ENCODE data around the gene FILIP1L.

Gene FILIP1L

GRCh38 chr3:99970198-99970597 lies 144.1 kb downstream of the FILIP1L start:
- no peak for DNase-seq
- TF ChIP-seq CTCF (IDR thresholded peaks at IDR 0.05; ENCODE audit: low read depth, low read length) = no peak
- H3K27me3 ChIP-seq = no peaks in the 10 kb centered on the region
- H3K9me3 ChIP-seq = no peaks in the 10 kb centered on the region
- H3K36me3 ChIP-seq = no peaks in the 10 kb centered on the region
- H3K4me3 ChIP-seq (ENCODE audit: low read depth, low read length) = no peak overlapping the region
- no peaks in the 10 kb centered on the region for H3K4me1 ChIP-seq

- H3K27me3 ChIP-seq = no peaks in the 10 kb centered on the region
- no peaks in the 10 kb centered on the region for H3K9me3 ChIP-seq
- no peak overlapping the region for H3K4me3 ChIP-seq (ENCODE audit: low read depth, low read length)
- no peak for TF ChIP-seq CTCF (IDR thresholded peaks at IDR 0.05; ENCODE audit: low read depth, low read length)
- H3K36me3 ChIP-seq = no peaks in the 10 kb centered on the region
- H3K4me1 ChIP-seq = no peaks in the 10 kb centered on the region
- DNase-seq = no peak
Measured at GRCh38 chr3:99969136-99969535, 145.2 kb downstream of the FILIP1L start.

DNA sequence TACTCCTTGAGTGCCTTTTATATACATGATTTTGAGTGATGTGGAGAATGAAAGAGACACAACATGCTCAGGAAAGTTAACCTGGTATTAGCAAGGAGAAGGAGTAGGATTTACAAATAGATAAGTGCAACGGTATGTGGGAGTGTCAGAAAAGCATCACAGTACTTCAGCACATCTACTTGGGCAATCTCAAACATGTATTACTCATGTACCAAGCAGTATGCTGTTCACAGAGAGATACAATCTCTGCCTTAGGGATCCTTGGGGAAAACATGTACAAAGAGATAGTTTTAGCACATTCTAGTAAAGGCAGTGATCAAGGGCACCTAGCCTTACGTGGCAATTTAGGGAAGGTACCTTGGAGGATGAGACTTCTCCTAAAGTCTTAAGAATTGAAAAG lies 146.5 kb downstream of the FILIP1L start:
- Histone ChIP-seq H3K4me3 (ENCODE audit: low read depth, low read length) (no peak overlapping the region), H3K27me3 (no peaks in the 10 kb centered on the region), H3K36me3 (no peaks in the 10 kb centered on the region), H3K9me3 (no peaks in the 10 kb centered on the region), H3K4me1 (no peaks in the 10 kb centered on the region)
- TF ChIP-seq CTCF (IDR thresholded peaks at IDR 0.05; ENCODE audit: low read depth, low read length) = no peak
- DNase-seq = no peak

- H3K4me1 ChIP-seq = no peaks in the 10 kb centered on the region
- no peak for TF ChIP-seq CTCF (IDR thresholded peaks at IDR 0.05; ENCODE audit: low read depth, low read length)
- no peaks in the 10 kb centered on the region for H3K27me3 ChIP-seq
- no peaks in the 10 kb centered on the region for H3K9me3 ChIP-seq
- DNase-seq = no peak
- no peak overlapping the region for H3K4me3 ChIP-seq (ENCODE audit: low read depth, low read length)
- no peaks in the 10 kb centered on the region for H3K36me3 ChIP-seq
Measured at GRCh38 chr3:99966662-99967416, 147.5 kb downstream of the FILIP1L start.

DNA sequence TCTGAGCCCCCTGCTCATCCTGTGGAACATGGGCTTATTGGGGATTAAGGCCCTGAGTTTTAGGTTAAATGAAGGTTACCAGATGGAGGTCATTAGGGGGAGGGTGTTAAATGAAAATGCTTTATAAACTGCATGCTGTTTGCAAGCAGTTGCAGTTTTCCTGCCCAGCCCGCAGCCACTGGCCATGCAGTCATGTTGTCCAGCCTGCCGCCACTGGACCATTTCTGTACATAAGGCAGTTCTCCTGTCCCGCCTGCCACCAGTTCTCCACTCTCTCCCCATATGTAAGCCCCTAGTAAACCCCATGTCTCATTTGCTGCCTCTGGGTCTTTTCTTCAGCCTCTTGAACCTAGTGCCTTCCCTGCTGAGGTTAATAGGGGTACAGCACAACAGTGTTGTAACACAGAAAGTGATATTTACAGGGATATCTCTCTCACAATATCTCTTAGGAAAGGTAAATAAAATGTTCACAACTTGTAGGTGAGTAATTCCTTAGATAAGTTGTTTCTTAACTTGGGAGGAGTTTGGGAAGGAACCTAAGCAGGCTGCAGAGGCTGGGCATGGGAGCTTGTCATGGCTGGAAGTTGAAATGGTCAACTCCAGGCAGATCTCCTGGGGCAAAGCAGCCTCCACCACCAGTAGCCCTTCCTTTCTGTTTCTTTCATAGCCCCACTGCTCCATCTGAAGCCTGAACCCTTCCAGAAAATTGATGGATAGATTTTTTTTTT lies 148.5 kb downstream of the FILIP1L start:
- Histone ChIP-seq H3K27me3 (no peaks in the 10 kb centered on the region), H3K9me3 (no peaks in the 10 kb centered on the region), H3K4me3 (ENCODE audit: low read depth, low read length) (no peak overlapping the region), H3K36me3 (no peaks in the 10 kb centered on the region), H3K4me1 (no peaks in the 10 kb centered on the region)
- TF ChIP-seq CTCF (IDR thresholded peaks at IDR 0.05; ENCODE audit: low read depth, low read length) = no peak
- DNase-seq = no peak

DNA sequence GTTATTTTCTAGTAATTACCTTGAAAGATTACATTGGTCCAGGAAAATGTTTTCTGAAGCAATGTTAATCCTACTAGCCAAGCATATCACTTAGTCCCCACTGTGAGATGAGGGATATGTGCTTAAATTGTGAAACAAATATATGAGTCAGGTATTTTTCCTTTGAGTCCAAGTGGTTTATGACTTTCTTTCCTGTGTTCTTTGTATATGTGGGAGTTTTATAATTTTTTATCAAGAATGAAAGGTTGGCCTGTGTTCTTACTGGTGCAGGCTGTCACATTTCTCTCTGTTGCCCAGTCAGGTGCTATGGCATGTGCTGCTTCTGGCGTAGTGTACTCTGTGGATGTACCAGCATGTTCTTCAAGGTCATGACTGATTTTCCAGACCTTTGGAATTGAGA lies 149.2 kb downstream of the FILIP1L start:
- Histone ChIP-seq H3K4me1 (no peaks in the 10 kb centered on the region), H3K4me3 (ENCODE audit: low read depth, low read length) (no peak overlapping the region), H3K9me3 (no peaks in the 10 kb centered on the region), H3K27me3 (no peaks in the 10 kb centered on the region), H3K36me3 (no peaks in the 10 kb centered on the region)
- TF ChIP-seq CTCF (IDR thresholded peaks at IDR 0.05; ENCODE audit: low read depth, low read length) = no peak
- DNase-seq = no peak

All from BE2C (cell line).